Activated CD8-positive, alpha-beta memory T cell treated with anti-CD3 and anti-CD28 coated beads for 48 hours (primary cell): ENCODE measurements around the gene LMBR1.

Source experiments
- DNase-seq, 3 experiments: peaks; one replicate each; pipeline ENCODE4 v3.0.0-alpha.2; 2020; ENCODE audit warnings: low read depth in 2 of 3, low spot score in 2 of 3

The LMBR1 gene

GRCh38 chr7:156629873-156630272 lies 263.1 kb downstream of the LMBR1 start:
- DNase-seq: no peak

- DNase-seq: no peak
Measured at GRCh38 chr7:156628562-156628961, 264.4 kb downstream of the LMBR1 start.
